ENCODE data around the gene ZNF532.

ZNF532 gene

GRCh38 chr18:58870130-58870529 lies 5.5 kb downstream of the ZNF532 start:
- no peak overlapping the region for H3K9ac ChIP-seq (ENCODE audit: low read depth, low read length)
- DNase-seq, result no peak

GRCh38 chr18:58870621-58871020 lies 5.9 kb downstream of the ZNF532 start:
- DNase-seq (no peak), ATAC-seq (ENCODE audit: insufficient read depth, low read depth) (no peak)
- no peak overlapping the region for H3K4me2 ChIP-seq (ENCODE audit: insufficient read depth, low read length)
- no peak overlapping the region for H3K4me3 ChIP-seq (ENCODE audit: low read depth in 1 of 2, low read length in 2 of 2)
- no peaks in the 10 kb centered on the region for H3K36me3 ChIP-seq (ENCODE audit: insufficient read depth, low read length)
- TF ChIP-seq EZH2 (IDR thresholded peaks at IDR 0.05; ENCODE audit: borderline replicate concordance, low read depth, low read length, severe bottlenecking) (no peak), CTCF (IDR thresholded peaks at IDR 0.05; ENCODE audit: borderline replicate concordance, extremely low read depth, low read length, poor library complexity, severe bottlenecking) (no peak)
- H3K27me3 ChIP-seq (ENCODE audit: insufficient read depth, low read length, poor library complexity), result peaks cover 12% of the 10 kb centered on the region
- no peak overlapping the region for H3K9ac ChIP-seq (ENCODE audit: low read depth, low read length)
- H3K9me3 ChIP-seq (ENCODE audit: insufficient read depth, low read length, severe bottlenecking), result no peaks in the 10 kb centered on the region
- no peaks in the 10 kb centered on the region for H4K20me1 ChIP-seq (ENCODE audit: insufficient read depth, low read length)
- no peaks in the 10 kb centered on the region for H3K79me2 ChIP-seq (ENCODE audit: insufficient read depth, low read length)
- H3K4me1 ChIP-seq (ENCODE audit: insufficient read depth, low read length), result no peaks in the 10 kb centered on the region
- no peak overlapping the region for H2AFZ ChIP-seq (ENCODE audit: low read depth, low read length)
- no peak overlapping the region for H3K27ac ChIP-seq (ENCODE audit: low read length)

More at GRCh38 chr18:58870130-58870529, 5.5 kb downstream of the ZNF532 start:
- Histone ChIP-seq H3K4me2 (ENCODE audit: insufficient read depth, low read length) (no peak overlapping the region), H3K4me3 (ENCODE audit: low read depth in 1 of 2, low read length in 2 of 2) (no peak overlapping the region), H3K9me3 (ENCODE audit: insufficient read depth, low read length, severe bottlenecking) (no peaks in the 10 kb centered on the region), H3K36me3 (ENCODE audit: insufficient read depth, low read length) (no peaks in the 10 kb centered on the region), H3K4me1 (ENCODE audit: insufficient read depth, low read length) (no peaks in the 10 kb centered on the region), H3K79me2 (ENCODE audit: insufficient read depth, low read length) (no peaks in the 10 kb centered on the region), H3K27me3 (ENCODE audit: insufficient read depth, low read length, poor library complexity) (peaks cover 12% of the 10 kb centered on the region), H3K27ac (ENCODE audit: low read length) (no peak overlapping the region), H2AFZ (ENCODE audit: low read depth, low read length) (no peak overlapping the region), H4K20me1 (ENCODE audit: insufficient read depth, low read length) (no peaks in the 10 kb centered on the region)
- ATAC-seq (ENCODE audit: insufficient read depth, low read depth), result no peak
- no peak for TF ChIP-seq EZH2 (IDR thresholded peaks at IDR 0.05; ENCODE audit: borderline replicate concordance, low read depth, low read length, severe bottlenecking)
- TF ChIP-seq CTCF (IDR thresholded peaks at IDR 0.05; ENCODE audit: borderline replicate concordance, extremely low read depth, low read length, poor library complexity, severe bottlenecking), result no peak

GRCh38 chr18:58871514-58872420 lies 7.1 kb downstream of the ZNF532 start:
- TF ChIP-seq CTCF (IDR thresholded peaks at IDR 0.05; ENCODE audit: borderline replicate concordance, extremely low read depth, low read length, poor library complexity, severe bottlenecking) (no peak), EZH2 (IDR thresholded peaks at IDR 0.05; ENCODE audit: borderline replicate concordance, low read depth, low read length, severe bottlenecking) (no peak)
- Histone ChIP-seq H3K4me3 (ENCODE audit: low read depth in 1 of 2, low read length in 2 of 2) (no peak overlapping the region), H3K9ac (ENCODE audit: low read depth, low read length) (no peak overlapping the region), H3K27me3 (ENCODE audit: insufficient read depth, low read length, poor library complexity) (peaks cover 12% of the 10 kb centered on the region), H3K9me3 (ENCODE audit: insufficient read depth, low read length, severe bottlenecking) (no peaks in the 10 kb centered on the region), H3K4me1 (ENCODE audit: insufficient read depth, low read length) (no peaks in the 10 kb centered on the region), H3K4me2 (ENCODE audit: insufficient read depth, low read length) (no peak overlapping the region), H3K27ac (ENCODE audit: low read length) (no peak overlapping the region), H4K20me1 (ENCODE audit: insufficient read depth, low read length) (no peaks in the 10 kb centered on the region), H3K36me3 (ENCODE audit: insufficient read depth, low read length) (no peaks in the 10 kb centered on the region), H2AFZ (ENCODE audit: low read depth, low read length) (no peak overlapping the region), H3K79me2 (ENCODE audit: insufficient read depth, low read length) (no peaks in the 10 kb centered on the region)
- ATAC-seq (ENCODE audit: insufficient read depth, low read depth), result no peak
- DNase-seq, result no peak

Measured in DND-41 (cell line).